OCI-LY7 (cell line): Measurements from ENCODE around the gene ECE1. TPM values are rescaled to one million over a fixed set of nuclear protein-coding genes. Genes with fewer than 3 reads are reported as not detected.

Experiments
- BruUV-seq: library from RNA; stranded (reverse); fragments of 400-500 nt; replicated peaks from 2 replicates; lab custom pipeline; 2021; lab: Mats Ljungman, UMichigan
- CTCF ChIA-PET: fragments of 300-600 bp; sonication (Branson Sonifier 250); formaldehyde crosslinking; loops from one replicate; lab custom pipeline; 2022; ENCODE audit warnings: antibody characterized with exemption; ENCODE audit not compliant: unreplicated experiment; lab: Charles Lee
- POLR2A ChIA-PET: fragments of 300-600 bp; sonication (Branson Sonifier 250); formaldehyde crosslinking; loops from one replicate; lab custom pipeline; 2022; ENCODE audit warnings: antibody characterized with exemption; lab: Charles Lee
- DNase-seq: peaks from one replicate; pipeline ENCODE4 v3.0.0-alpha.2; 2015; ENCODE audit warnings: low spot score
- H2AFZ ChIP-seq: fragments of 200-600 bp; sonication (generic), shearing (Covaris generic); 2 replicates; pipeline ENCODE4 v1.6.1; 2014; ENCODE audit warnings: mild to moderate bottlenecking, antibody characterized with exemption, low read length, moderate library complexity
- H3K27ac ChIP-seq: fragments of 200-600 bp; sonication (generic); 2 replicates; pipeline ENCODE4 v1.5.1; 2014; ENCODE audit warnings: mixed run types, low read depth, mild to moderate bottlenecking, moderate library complexity, low read length, inconsistent platforms; ENCODE audit not compliant: poor library complexity, severe bottlenecking
- H3K36me3 ChIP-seq: fragments of 200-600 bp; sonication (generic); 2 replicates; pipeline ENCODE4 v1.6.1; 2014; ENCODE audit warnings: mild to moderate bottlenecking, antibody characterized with exemption, low read length, moderate library complexity, mixed read lengths; ENCODE audit not compliant: insufficient read depth
- H3K4me1 ChIP-seq: fragments of 200-600 bp; sonication (generic); 2 replicates; pipeline ENCODE4 v1.5.1; 2014; ENCODE audit warnings: mild to moderate bottlenecking, low read length; ENCODE audit not compliant: insufficient read depth, poor library complexity, severe bottlenecking
- H3K4me2 ChIP-seq: fragments of 200-600 bp; sonication (generic); 2 replicates; pipeline ENCODE4 v1.6.1; 2014; ENCODE audit warnings: mild to moderate bottlenecking, low read length
- H3K4me3 ChIP-seq: fragments of 200-600 bp; sonication (generic); 2 replicates; pipeline ENCODE4 v1.5.1; 2014; ENCODE audit warnings: mild to moderate bottlenecking, low read depth, low read length; ENCODE audit not compliant: poor library complexity, severe bottlenecking
- H3K79me2 ChIP-seq: fragments of 200-600 bp; sonication (generic); 2 replicates; pipeline ENCODE4 v1.6.1; 2016; ENCODE audit warnings: low read depth, mild to moderate bottlenecking, low read length, moderate library complexity, mixed read lengths; ENCODE audit not compliant: insufficient read depth
- H3K9me2 ChIP-seq: fragments of 200-600 bp; sonication (generic); 2 replicates; pipeline ENCODE4 v1.6.1; 2016; ENCODE audit warnings: mild to moderate bottlenecking, low read length, mixed read lengths; ENCODE audit not compliant: insufficient read depth
- H3K9me3 ChIP-seq: fragments of 200-600 bp; sonication (generic); 2 replicates; pipeline ENCODE4 v1.6.1; 2014; ENCODE audit warnings: mild to moderate bottlenecking, mixed run types, low read length, mixed read lengths
- H4K20me1 ChIP-seq: fragments of 200-600 bp; sonication (generic); 2 replicates; pipeline ENCODE4 v1.6.1; 2014; ENCODE audit warnings: mild to moderate bottlenecking, antibody characterized with exemption, low read length, moderate library complexity, mixed read lengths; ENCODE audit not compliant: insufficient read depth
- CTCF ChIP-seq: fragments of 200-600 bp; sonication (generic); conservative IDR thresholded peaks from 2 replicates; pipeline ENCODE4 v1.5.1; 2014; ENCODE audit warnings: mild to moderate bottlenecking, antibody characterized with exemption, low read length, moderate library complexity, mixed read lengths
- EZH2phosphoT487 ChIP-seq: fragments of 200-600 bp; sonication (generic); IDR thresholded peaks from 2 replicates; pipeline ENCODE4 v1.6.1; 2018; ENCODE audit warnings: low read depth, borderline replicate concordance, mild to moderate bottlenecking, mixed run types, antibody characterized with exemption, low read length, moderate library complexity, mixed read lengths
- intact Hi-C: fragments of 100-400 bp; cut with micrococcal nuclease; formaldehyde crosslinking; loops from one replicate; pipeline ENCODE4 v1.10.0; 2022; ENCODE audit not compliant: unreplicated experiment
- total RNA-seq, 2 experiments: library from RNA; depleted of rRNA in 1 of 2; stranded (reverse); fragments of >200 nt in 1 of 2; shearing (Covaris generic) in 1 of 2; gene quantifications; 2 replicates each; pipeline ENCODE4 v1.2.3, GENCODE V29; 2014 to 2022

Gene ECE1
- total RNA-seq, 2 experiments from 2014 or later, result 20.0 to 32.8 TPM

DNA sequence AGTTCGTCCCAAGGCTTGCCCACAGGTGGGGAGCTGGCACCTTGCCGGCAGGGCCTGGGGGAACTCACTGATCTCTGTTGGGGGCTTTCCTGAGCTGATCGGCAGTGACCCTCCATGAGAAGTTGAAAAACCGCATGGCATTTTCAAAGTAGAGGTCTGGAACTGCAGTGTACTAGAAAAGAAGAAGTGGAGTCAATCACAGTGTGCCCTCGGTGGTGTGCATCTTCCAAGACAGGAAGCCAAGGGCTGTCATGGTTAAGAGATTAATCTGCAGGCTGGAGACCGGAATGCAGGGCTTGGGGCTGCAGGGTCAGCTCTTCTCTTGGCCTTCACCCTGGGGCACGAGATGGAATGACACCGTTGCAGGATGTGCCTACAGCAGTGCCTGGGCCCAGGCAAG is 56.8 kb downstream of the ECE1 start:
- Histone ChIP-seq H3K27ac (no peak overlapping the region), H3K9me2 (no peaks in the 10 kb centered on the region), H3K36me3 (no peaks in the 10 kb centered on the region), H3K79me2 (no peaks in the 10 kb centered on the region), H3K9me3 (no peaks in the 10 kb centered on the region), H4K20me1 (no peaks in the 10 kb centered on the region), H2AFZ (no peak overlapping the region), H3K4me1 (no peaks in the 10 kb centered on the region), H3K4me2 (no peak overlapping the region), H3K4me3 (no peak overlapping the region)
- intact Hi-C loops, result loop anchor here (5.0 to 10.0 kb wide), 2 partner anchors 341 to 424 kb away; no protein-coding TSS in a partner anchor
- TF ChIP-seq EZH2phosphoT487 (no peak), CTCF (no peak)
- DNase-seq, result no peak
- CTCF ChIA-PET, result no interaction called here
- BruUV-seq, result no TSS peak
- POLR2A ChIA-PET, result no interaction called here

DNA sequence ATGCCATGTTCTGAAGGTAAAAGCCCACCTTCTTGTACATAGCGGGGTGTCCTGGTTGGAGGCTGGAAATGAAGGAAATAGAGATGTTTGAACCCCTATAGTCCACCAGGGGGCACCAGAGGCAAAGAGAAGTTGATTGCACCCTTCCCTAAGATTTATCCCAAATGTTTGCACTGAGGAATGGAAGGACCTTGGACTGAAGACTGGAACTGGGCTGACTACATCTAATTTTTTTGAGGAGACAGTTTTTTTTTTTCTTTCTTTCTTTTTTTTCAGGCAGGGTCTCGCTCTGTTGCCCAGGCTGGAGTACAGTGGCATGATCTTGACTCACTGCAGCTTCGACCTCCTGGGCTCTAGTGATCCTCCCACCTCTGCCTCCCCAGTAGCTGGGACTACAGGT is 58.2 kb downstream of the ECE1 start:
- no TSS peak for BruUV-seq
- no peaks in the 10 kb centered on the region for H3K36me3 ChIP-seq

More for the DNA sequence above, 58.2 kb downstream of the ECE1 start:
- Histone ChIP-seq H3K4me2 (no peak overlapping the region), H3K9me3 (no peaks in the 10 kb centered on the region), H2AFZ (no peak overlapping the region), H3K79me2 (no peaks in the 10 kb centered on the region), H4K20me1 (no peaks in the 10 kb centered on the region), H3K27ac (no peak overlapping the region), H3K4me3 (no peak overlapping the region), H3K9me2 (no peaks in the 10 kb centered on the region), H3K4me1 (no peaks in the 10 kb centered on the region)
- POLR2A ChIA-PET, result interaction anchor here (0.6 to 0.7 kb wide), 3 partner anchors 15 to 240 kb away, joined by 3 to 4 read pairs (median 3); no protein-coding TSS in a partner anchor
- intact Hi-C loops, result loop anchor here (1.0 to 10.0 kb wide), 3 partner anchors 136 to 425 kb away; no protein-coding TSS in a partner anchor
- CTCF ChIA-PET, result interaction anchor here (1.3 kb wide), 1 partner anchor 137 kb away, joined by 5 read pairs; no protein-coding TSS in a partner anchor
- peak; percentile 45 for DNase-seq
- TF ChIP-seq CTCF (peak; percentile 94), EZH2phosphoT487 (no peak)
